Measurements from ENCODE around the gene EPS15. TPM values are rescaled to one million over a fixed set of nuclear protein-coding genes. Genes with fewer than 3 reads are reported as not detected.

EPS15 gene
- total RNA-seq, 1 experiment from 2014 or later, result 26.3 TPM

DNA sequence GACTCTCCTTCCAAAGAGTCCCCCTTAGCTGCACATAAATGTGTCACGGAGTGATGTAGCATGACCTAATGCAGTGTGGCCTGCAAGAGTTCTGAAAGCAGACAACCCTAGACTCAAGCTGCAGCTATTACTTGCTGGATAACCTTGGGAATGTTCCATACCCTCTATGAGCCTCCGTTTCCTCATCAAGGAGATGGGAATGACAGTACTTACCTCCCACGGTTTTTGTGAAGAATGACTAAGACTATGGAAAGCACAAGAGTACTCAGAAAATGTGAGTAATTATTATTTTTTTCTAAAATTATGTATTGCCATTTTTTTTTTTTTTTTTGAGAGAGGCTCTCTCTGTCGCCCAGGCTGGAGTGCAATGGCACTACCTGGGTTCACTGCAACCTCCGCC lies 191.7 kb downstream of the EPS15 start:
- DNase-seq, result no peak
- H3K36me3 ChIP-seq (ENCODE audit: low read depth, low read length), result no peaks in the 10 kb centered on the region
- no peak overlapping the region for H3K4me2 ChIP-seq (ENCODE audit: low read length)
- H3K9me3 ChIP-seq (ENCODE audit: low read length), result no peaks in the 10 kb centered on the region
- CTCF ChIA-PET, result no interaction called here
- no peak overlapping the region for H2AFZ ChIP-seq (ENCODE audit: low read length)
- H3K4me3 ChIP-seq (ENCODE audit: low read length), result no peak overlapping the region
- POLR2A ChIA-PET (ENCODE audit: unreplicated experiment), result no interaction called here
- no peaks in the 10 kb centered on the region for H4K20me1 ChIP-seq (ENCODE audit: low read length)
- no peaks in the 10 kb centered on the region for H3K9me2 ChIP-seq (replicated peaks; ENCODE audit: low read length)
- no peaks in the 10 kb centered on the region for H3K79me2 ChIP-seq (ENCODE audit: low read length)
- H3F3A ChIP-seq (ENCODE audit: low read length, unreplicated experiment), result no peaks in the 10 kb centered on the region
- no peaks in the 10 kb centered on the region for H3K27me3 ChIP-seq (ENCODE audit: low read length)
- ATAC-seq, result no peak
- H3K4me1 ChIP-seq (ENCODE audit: insufficient read depth, low read length), result peaks cover 20% of the 10 kb centered on the region
- no peak overlapping the region for H3K9ac ChIP-seq (ENCODE audit: low read length)
- BruUV-seq (replicated peaks), result no TSS peak
- TF ChIP-seq CTCF (conservative IDR thresholded peaks at IDR 0.05; ENCODE audit: low read depth, low read length) (no peak), EZH2 (IDR thresholded peaks at IDR 0.05; ENCODE audit: low read length, unreplicated experiment) (no peak), EZH2phosphoT487 (IDR thresholded peaks at IDR 0.05; ENCODE audit: borderline replicate concordance, low read length) (no peak)
- H3K27ac ChIP-seq (ENCODE audit: low read length), result no peak overlapping the region
- intact Hi-C loops (cut with micrococcal nuclease), result no loop called here

DNA sequence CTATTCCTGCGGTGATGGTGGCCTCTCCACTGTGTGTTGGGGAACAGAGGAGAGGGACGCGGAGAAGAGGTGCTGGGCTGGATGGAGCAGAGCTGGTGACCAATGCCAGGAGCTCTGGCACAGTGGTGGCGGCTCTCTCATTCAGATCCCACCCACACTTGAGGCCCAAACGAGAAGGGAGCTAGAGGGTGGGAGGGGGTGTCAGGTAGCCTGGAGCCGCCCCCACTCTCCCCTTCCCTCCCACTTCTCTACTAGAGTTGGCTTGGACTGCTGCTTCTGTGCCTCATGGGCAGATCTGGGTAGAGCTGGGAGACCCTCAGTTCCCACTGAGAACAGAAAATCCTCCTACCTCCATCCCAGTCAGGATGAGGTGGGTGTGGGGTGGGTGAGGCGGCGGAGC lies 192.2 kb downstream of the EPS15 start:
- intact Hi-C loops (cut with micrococcal nuclease), result no loop called here
- POLR2A ChIA-PET (ENCODE audit: unreplicated experiment), result no interaction called here
- Histone ChIP-seq H3K27me3 (ENCODE audit: low read length) (no peaks in the 10 kb centered on the region), H3K27ac (ENCODE audit: low read length) (no peak overlapping the region), H4K20me1 (ENCODE audit: low read length) (no peaks in the 10 kb centered on the region), H3K9me2 (replicated peaks; ENCODE audit: low read length) (no peaks in the 10 kb centered on the region), H3K79me2 (ENCODE audit: low read length) (no peaks in the 10 kb centered on the region), H3K9me3 (ENCODE audit: low read length) (no peaks in the 10 kb centered on the region), H2AFZ (ENCODE audit: low read length) (no peak overlapping the region), H3K9ac (ENCODE audit: low read length) (no peak overlapping the region), H3K36me3 (ENCODE audit: low read depth, low read length) (no peaks in the 10 kb centered on the region), H3K4me1 (ENCODE audit: insufficient read depth, low read length) (peaks cover 20% of the 10 kb centered on the region), H3F3A (ENCODE audit: low read length, unreplicated experiment) (no peaks in the 10 kb centered on the region), H3K4me2 (ENCODE audit: low read length) (no peak overlapping the region), H3K4me3 (ENCODE audit: low read length) (no peak overlapping the region)
- BruUV-seq (replicated peaks), result no TSS peak
- no peak for TF ChIP-seq EZH2 (IDR thresholded peaks at IDR 0.05; ENCODE audit: low read length, unreplicated experiment)
- CTCF ChIA-PET, result no interaction called here
- ATAC-seq (no peak), DNase-seq (no peak)

DNA sequence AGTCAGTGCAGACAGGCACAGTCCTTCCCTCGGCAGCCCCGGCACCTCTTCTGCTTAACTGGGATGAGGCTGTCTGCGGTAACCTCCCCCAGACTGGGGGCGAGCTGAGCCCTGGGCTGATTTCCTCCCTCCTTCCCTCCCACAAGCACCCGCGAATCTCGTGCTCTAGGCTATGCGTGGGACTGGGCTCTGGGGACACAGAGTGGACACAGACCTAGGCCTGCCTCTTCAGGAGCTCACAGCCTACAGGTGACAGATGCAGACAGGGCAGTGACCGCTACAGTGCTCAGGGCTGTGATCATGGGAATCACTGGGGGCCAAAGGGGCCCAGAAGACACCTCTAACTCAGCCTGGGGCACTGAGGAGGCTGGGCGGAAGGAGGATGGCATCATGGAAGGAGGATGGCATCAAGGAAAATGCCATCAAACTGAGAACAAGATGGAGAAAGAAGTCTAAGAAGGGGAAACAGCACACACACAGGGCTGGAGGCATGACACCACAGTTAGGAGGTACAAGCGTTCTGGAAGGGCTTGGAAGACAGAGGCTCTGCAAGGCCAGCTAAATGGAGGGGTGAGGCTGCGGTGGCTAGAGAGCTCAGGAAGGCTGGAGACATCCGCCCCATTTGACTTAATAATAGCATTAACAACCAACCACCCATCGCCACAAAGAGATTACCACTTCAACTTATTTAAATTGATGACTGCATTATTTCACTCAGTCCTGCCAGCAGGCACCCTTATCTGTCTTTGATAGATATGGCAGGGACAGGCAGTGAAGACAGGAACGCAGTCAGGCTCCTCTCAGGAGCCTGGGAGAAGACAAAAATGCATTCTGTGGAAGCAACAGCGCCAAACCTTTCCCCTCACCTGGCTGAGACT lies 192.9 kb downstream of the EPS15 start:
- intact Hi-C loops (cut with micrococcal nuclease), result no loop called here
- BruUV-seq (replicated peaks), result no TSS peak
- no peaks in the 10 kb centered on the region for H3F3A ChIP-seq (ENCODE audit: low read length, unreplicated experiment)
- H3K79me2 ChIP-seq (ENCODE audit: low read length), result no peaks in the 10 kb centered on the region
- TF ChIP-seq EZH2phosphoT487 (IDR thresholded peaks at IDR 0.05; ENCODE audit: borderline replicate concordance, low read length), result no peak
- no peak for TF ChIP-seq EZH2 (IDR thresholded peaks at IDR 0.05; ENCODE audit: low read length, unreplicated experiment)
- no peak for TF ChIP-seq CTCF (conservative IDR thresholded peaks at IDR 0.05; ENCODE audit: low read depth, low read length)
- no peaks in the 10 kb centered on the region for H3K9me3 ChIP-seq (ENCODE audit: low read length)
- no peak overlapping the region for H3K4me3 ChIP-seq (ENCODE audit: low read length)
- H3K36me3 ChIP-seq (ENCODE audit: low read depth, low read length), result no peaks in the 10 kb centered on the region
- H3K27ac ChIP-seq (ENCODE audit: low read length), result no peak overlapping the region
- DNase-seq, result no peak
- no peak overlapping the region for H3K9ac ChIP-seq (ENCODE audit: low read length)
- no peak overlapping the region for H3K4me2 ChIP-seq (ENCODE audit: low read length)
- ATAC-seq, result no peak
- no peaks in the 10 kb centered on the region for H3K27me3 ChIP-seq (ENCODE audit: low read length)
- peaks cover 12% of the 10 kb centered on the region for H3K4me1 ChIP-seq (ENCODE audit: insufficient read depth, low read length)
- CTCF ChIA-PET, result no interaction called here
- POLR2A ChIA-PET (ENCODE audit: unreplicated experiment), result no interaction called here
- H4K20me1 ChIP-seq (ENCODE audit: low read length), result no peaks in the 10 kb centered on the region
- H2AFZ ChIP-seq (ENCODE audit: low read length), result no peak overlapping the region
- no peaks in the 10 kb centered on the region for H3K9me2 ChIP-seq (replicated peaks; ENCODE audit: low read length)
